Endothelial cell of umbilical vein (primary cell): ENCODE measurements around the gene VIL1. TPM values are rescaled to one million over a fixed set of nuclear protein-coding genes. Genes with fewer than 3 reads are reported as not detected.

Source experiments
- BruUV-seq: library from RNA; stranded (reverse); fragments of 400-500 nt; replicated peaks from 2 replicates; lab custom pipeline; 2021; lab: Mats Ljungman, UMichigan
- CTCF ChIA-PET: fragments of 300-600, 350-600 bp; sonication (Branson Sonifier 250); formaldehyde crosslinking; loops from one replicate; lab custom pipeline; 2021; ENCODE audit warnings: antibody characterized with exemption, inconsistent platforms; lab: Charles Lee
- POLR2A ChIA-PET: fragments of 300-600, 350-600 bp; sonication (Branson Sonifier 250); formaldehyde crosslinking; loops from one replicate; lab custom pipeline; 2021; ENCODE audit warnings: antibody characterized with exemption, inconsistent platforms; lab: Charles Lee
- DNase-seq: peaks from one replicate; pipeline ENCODE4 v3.0.0-alpha.2; 2011; ENCODE audit warnings: low read depth, low spot score
- FAIRE-seq: peaks from 2 replicates; lab custom pipeline; 2011; peaks lifted over from hg19 to GRCh38; lab: Jason Lieb, UNC
- H2AFZ ChIP-seq: 2 replicates; pipeline ENCODE4 v1.6.0; 2012; ENCODE audit warnings: low read depth, low read length, control low read depth, inconsistent platforms
- H3K27ac ChIP-seq: 2 replicates; pipeline ENCODE4 v1.5.1; 2011; ENCODE audit warnings: low read depth, mild to moderate bottlenecking, control low read depth, low read length, moderate library complexity; ENCODE audit not compliant: insufficient read depth
- H3K27me3 ChIP-seq, 2 experiments: 2 replicates each; pipeline versions ENCODE4 v1.6.0 to v1.6.1; 2011; ENCODE audit warnings: low read length in 2 of 2, mixed read lengths in 1 of 2; ENCODE audit not compliant: control insufficient read depth in 2 of 2, insufficient read depth in 2 of 2
- H3K36me3 ChIP-seq, 2 experiments: 2 replicates in 1 of 2; 3 replicates in 1 of 2; pipeline ENCODE4 v1.5.1; 2011; ENCODE audit warnings: low read length in 2 of 2, mild to moderate bottlenecking in 1 of 2, moderate library complexity in 1 of 2; ENCODE audit not compliant: control insufficient read depth in 2 of 2, insufficient read depth in 2 of 2; ENCODE audit errors: extremely low read depth in 1 of 2
- H3K4me1 ChIP-seq: 3 replicates; pipeline ENCODE4 v1.5.1; 2011; ENCODE audit warnings: mild to moderate bottlenecking, low read length; ENCODE audit not compliant: control insufficient read depth, insufficient read depth; ENCODE audit errors: extremely low read depth
- H3K4me2 ChIP-seq: 2 replicates; pipeline ENCODE4 v1.6.1; 2011; ENCODE audit warnings: low read length, control low read depth, mixed read lengths; ENCODE audit not compliant: insufficient read depth
- H3K4me3 ChIP-seq, 3 experiments: fragments of 200-600 bp in 1 of 3; sonication (generic), shearing (Covaris generic) in 1 of 3; replicated peaks in 1 of 3; 2 replicates each; pipeline ENCODE4 v1.5.1; 2011 to 2016; ENCODE audit warnings: control low read depth in 3 of 3, low read length in 3 of 3, mild to moderate bottlenecking in 2 of 3, inconsistent platforms in 1 of 3, low read depth in 1 of 3, moderate library complexity in 1 of 3; ENCODE audit not compliant: insufficient read depth in 1 of 3
- H3K79me2 ChIP-seq: 2 replicates; pipeline ENCODE4 v1.6.0; 2012; ENCODE audit warnings: low read length, inconsistent platforms; ENCODE audit not compliant: control insufficient read depth, insufficient read depth
- H3K9ac ChIP-seq: replicated peaks from 2 replicates; pipeline ENCODE3; 2011; ENCODE audit warnings: low read length, control low read depth; ENCODE audit not compliant: insufficient read depth; ENCODE audit errors: extremely low read depth
- H3K9me1 ChIP-seq: replicated peaks from 3 replicates; pipeline ENCODE4 v1.6.0; 2011; ENCODE audit warnings: mild to moderate bottlenecking, low read length; ENCODE audit not compliant: control insufficient read depth, insufficient read depth; ENCODE audit errors: extremely low read depth
- H3K9me3 ChIP-seq: replicated peaks from 2 replicates; pipeline ENCODE4 v1.5.1; 2012; ENCODE audit warnings: low read length, inconsistent platforms; ENCODE audit not compliant: control insufficient read depth, insufficient read depth
- H4K20me1 ChIP-seq: replicated peaks from 2 replicates; pipeline ENCODE3; 2011; ENCODE audit warnings: mild to moderate bottlenecking, low read length; ENCODE audit not compliant: control insufficient read depth, insufficient read depth; ENCODE audit errors: extremely low read depth
- CTCF ChIP-seq, 2 donors: IDR thresholded peaks; 1 replicate in 1 of 2; 2 replicates in 1 of 2; pipeline ENCODE4 v1.5.1; 2011; ENCODE audit warnings: low read length in 2 of 2, mild to moderate bottlenecking in 2 of 2, moderate library complexity in 2 of 2, control low read depth in 1 of 2, inconsistent platforms in 1 of 2, low read depth in 1 of 2; ENCODE audit not compliant: insufficient read depth in 1 of 2; ENCODE audit errors: extremely low read depth in 1 of 2
- EZH2 ChIP-seq: IDR thresholded peaks from 2 replicates; pipeline ENCODE4 v1.6.1; 2012; ENCODE audit warnings: borderline replicate concordance, low read depth, mild to moderate bottlenecking, moderate library complexity, low read length, inconsistent platforms; ENCODE audit not compliant: severe bottlenecking
- FOS ChIP-seq: IDR thresholded peaks from 2 replicates; pipeline ENCODE4 v1.6.1; 2011; ENCODE audit warnings: mild to moderate bottlenecking, low read length, moderate library complexity, borderline replicate concordance; ENCODE audit not compliant: insufficient read depth
- GATA2 ChIP-seq: IDR thresholded peaks from 2 replicates; pipeline ENCODE4 v1.7.0; 2011; ENCODE audit warnings: low read depth, mild to moderate bottlenecking, moderate library complexity, mixed read lengths, low read length; ENCODE audit not compliant: insufficient read length, insufficient read depth
- JUN ChIP-seq: IDR thresholded peaks from 2 replicates; pipeline ENCODE4 v1.6.1; 2011; ENCODE audit warnings: borderline replicate concordance, low read depth; ENCODE audit not compliant: insufficient read length, insufficient read depth
- MYC ChIP-seq: IDR thresholded peaks from one replicate; pipeline ENCODE4 v1.6.1; 2011; ENCODE audit warnings: mild to moderate bottlenecking, low read depth, low read length
- POLR2A ChIP-seq: IDR thresholded peaks from 2 replicates; pipeline ENCODE4 v1.6.1; 2012; ENCODE audit warnings: low read depth, mild to moderate bottlenecking, control low read depth, low read length
- POLR2AphosphoS5 ChIP-seq: IDR thresholded peaks from 2 replicates; pipeline ENCODE4 v1.6.1; 2012; ENCODE audit warnings: low read depth, mild to moderate bottlenecking, control low read depth, low read length, moderate library complexity; ENCODE audit not compliant: insufficient read depth
- dilution Hi-C: fragments of 300-500 bp; cut with MboI; formaldehyde crosslinking; loops from one replicate; pipeline ENCODE4 v1.15.0; 2019; ENCODE audit warnings: low sequenced_read_pairs; ENCODE audit not compliant: extremely low pct_ligation_motif_present
- intact Hi-C: fragments of 100-400 bp; cut with micrococcal nuclease; formaldehyde crosslinking; loops from one replicate; pipeline ENCODE4 v1.10.0; 2022
- polyA plus RNA-seq, 4 experiments: library from polyadenylated mRNA; depleted of rRNA in 3 of 4; stranded (reverse) in 3 of 4; unstranded in 1 of 4; fragments of >200 nt; gene quantifications; 2 replicates each; pipeline versions ENCODE4 v1.2.1 to v1.2.3, GENCODE V29; 2011 to 2012; ENCODE audit warnings: missing spikeins in 1 of 4
- total RNA-seq: library from RNA; stranded (reverse); gene quantifications from 2 replicates; pipeline ENCODE4 v1.2.3, GENCODE V29; 2021
- TF ChIP-seq, protein P1 (sequence below): IDR thresholded peaks from 2 replicates; pipeline ENCODE4 v1.6.1; 2011; ENCODE audit not compliant: insufficient read depth, insufficient read length

VIL1 gene
- total and polyA plus RNA-seq, 2 donors (not counting 3 experiments of a cell fraction or from before 2014, with no cell fraction given): not detected

DNA sequence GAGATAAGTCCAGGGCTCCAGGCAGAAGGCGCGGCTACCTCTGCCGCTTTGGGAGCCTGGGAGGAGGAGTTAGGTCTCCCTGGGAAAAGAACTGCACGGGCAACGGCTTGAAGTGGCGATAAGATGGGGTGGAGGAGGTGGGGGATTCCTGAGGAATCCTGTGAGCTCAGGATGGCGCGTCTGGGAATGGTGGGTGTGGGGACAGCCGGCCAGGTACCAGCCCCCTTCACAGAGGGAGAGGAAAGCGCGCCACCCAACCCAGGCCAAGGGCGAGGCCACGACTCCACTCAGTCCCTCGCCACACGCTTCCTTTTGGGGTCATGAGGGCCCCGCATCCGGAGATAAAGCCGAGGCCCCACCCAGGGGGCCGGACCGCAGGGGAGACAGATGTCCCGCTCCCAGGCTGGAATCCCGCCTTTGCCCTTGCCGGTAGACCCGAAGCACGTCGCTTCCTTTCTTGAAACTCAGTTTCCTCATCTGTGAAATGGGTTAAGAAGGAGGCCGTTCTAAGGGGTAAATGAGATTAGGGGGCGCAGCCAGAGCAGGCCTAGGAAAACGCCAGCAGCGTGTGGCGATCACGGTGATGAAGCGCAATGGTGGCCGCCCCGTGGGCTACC is 21.0 kb upstream of the VIL1 start:
- DNase-seq (peak; percentile 57), FAIRE-seq (peak; percentile 84)
- no peaks in the 10 kb centered on the region for H4K20me1 ChIP-seq
- peak overlapping the region; percentile 27 for H2AFZ ChIP-seq
- peaks cover 0 to 9% of the 10 kb centered on the region in 2 experiments for H3K36me3 ChIP-seq
- peak overlapping the region in 1 of 3 experiments; percentile 40 for H3K4me3 ChIP-seq
- ChIA-PET POLR2A (interaction anchor here (0.6 kb wide), 1 partner anchor 100 kb away, joined by 4 read pairs; no protein-coding TSS in a partner anchor), CTCF (interaction anchor here (2.0 kb wide), 1 partner anchor 68 kb away, joined by 9 read pairs; no protein-coding TSS in a partner anchor)
- no peaks in the 10 kb centered on the region for H3K27me3 ChIP-seq
- H3K4me2 ChIP-seq: peak overlapping the region; percentile 60
- no peaks in the 10 kb centered on the region for H3K9me3 ChIP-seq
- intact Hi-C loops: loop anchor here (1.0 to 5.0 kb wide), 3 partner anchors 8 to 234 kb away; partner anchors contain the start of genes CNOT9 and USP37
- H3K9ac ChIP-seq: peak overlapping the region; percentile 42
- TF ChIP-seq FOS (no peak), POLR2AphosphoS5 (peak; percentile 56), EZH2 (no peak), MYC (no peak), POLR2A (peak; percentile 40), GATA2 (peak; percentile 69), CTCF (IDR thresholded peaks at IDR 0.05; ENCODE audit: extremely low read depth in 1 of 2, insufficient read depth in 1 of 2, low read depth in 1 of 2, low read length in 2 of 2) (no peak), JUN (no peak)
- TF ChIP-seq, protein P1, sequence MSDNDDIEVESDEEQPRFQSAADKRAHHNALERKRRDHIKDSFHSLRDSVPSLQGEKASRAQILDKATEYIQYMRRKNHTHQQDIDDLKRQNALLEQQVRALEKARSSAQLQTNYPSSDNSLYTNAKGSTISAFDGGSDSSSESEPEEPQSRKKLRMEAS: no peak
- dilution Hi-C loops: no loop called here
- no TSS peak for BruUV-seq
- H3K79me2 ChIP-seq: peaks cover 21% of the 10 kb centered on the region
- peak overlapping the region; percentile 68 for H3K27ac ChIP-seq
- peaks cover 33% of the 10 kb centered on the region for H3K4me1 ChIP-seq
- no peaks in the 10 kb centered on the region for H3K9me1 ChIP-seq
